K562 (cell line): ENCODE data around the gene DCUN1D1. TPM values are rescaled to one million over a fixed set of nuclear protein-coding genes. Genes with fewer than 3 reads are reported as not detected.

Source experiments
- ATAC-seq: fragments of 200-7000 bp; cut with Tn5 transposase; 3 replicates; pipeline ENCODE4 v1.9.1; 2020; ENCODE audit warnings: moderate library complexity
- BruUV-seq: library from RNA; stranded (reverse); fragments of 400-500 nt; replicated peaks from 2 replicates; lab custom pipeline; 2021; lab: Mats Ljungman, UMichigan
- CTCF ChIA-PET: fragments of 300-600 bp; formaldehyde crosslinking; extraction: SDS; loops from one replicate; lab custom pipeline; 2021; ENCODE audit warnings: low intra/inter-chr PET ratio; lab: Yijun Ruan, JAX
- POLR2A ChIA-PET: fragments of 300-600, 350-650 bp; sonication (Branson Sonifier 250); formaldehyde crosslinking; extraction: SDS; loops from one replicate; lab custom pipeline; 2021; ENCODE audit warnings: antibody characterized with exemption, inconsistent platforms; lab: Yijun Ruan, JAX
- DNase-seq, 4 experiments: peaks; one replicate each; pipeline versions ENCODE4 v3.0.0 to v3.0.0-alpha.2; 2011 to 2018; ENCODE audit warnings: low spot score in 3 of 4, mixed read lengths in 3 of 4; ENCODE audit errors: extremely low read depth in 1 of 4
- FAIRE-seq: peaks from 2 replicates; lab custom pipeline; 2011; peaks lifted over from hg19 to GRCh38; lab: Jason Lieb, UNC
- H2AFZ ChIP-seq: 2 replicates; pipeline ENCODE4 v1.6.0; 2011; ENCODE audit warnings: low read depth, low read length, control low read depth, inconsistent platforms
- H3K27ac ChIP-seq: fragments of 200-600 bp; 3 replicates; pipeline ENCODE4 v1.8.0; 2011; ENCODE audit warnings: low read depth, mild to moderate bottlenecking, control low read depth, inconsistent platforms, low read length, moderate library complexity, mixed read lengths; ENCODE audit errors: extremely low read depth
- H3K27me3 ChIP-seq, 2 experiments: fragments of 300-600 bp in 1 of 2; 2 replicates in 1 of 2; 3 replicates in 1 of 2; pipeline versions ENCODE4 v1.6.0 to v1.8.0; 2011; ENCODE audit warnings: inconsistent platforms in 2 of 2, low read length in 2 of 2, mild to moderate bottlenecking in 1 of 2, mixed read lengths in 1 of 2, moderate library complexity in 1 of 2; ENCODE audit not compliant: control insufficient read depth in 2 of 2, insufficient read depth in 2 of 2
- H3K36me3 ChIP-seq: fragments of 300-600 bp; 3 replicates; pipeline ENCODE4 v1.8.0; 2011; ENCODE audit warnings: mild to moderate bottlenecking, low read length, inconsistent platforms; ENCODE audit not compliant: control insufficient read depth, insufficient read depth
- H3K4me1 ChIP-seq, 2 experiments: fragments of 200-600 bp in 1 of 2; replicated peaks in 1 of 2; 2 replicates in 1 of 2; 3 replicates in 1 of 2; pipeline versions ENCODE4 v1.5.1 to v1.8.0; 2011; ENCODE audit warnings: inconsistent platforms in 2 of 2, low read length in 2 of 2, mild to moderate bottlenecking in 1 of 2, mixed read lengths in 1 of 2, moderate library complexity in 1 of 2; ENCODE audit not compliant: control insufficient read depth in 2 of 2, insufficient read depth in 2 of 2
- H3K4me2 ChIP-seq: 2 replicates; pipeline ENCODE4 v1.6.1; 2011; ENCODE audit warnings: low read length, control low read depth, inconsistent platforms, mixed read lengths; ENCODE audit not compliant: insufficient read depth
- H3K4me3 ChIP-seq: fragments of 200-600 bp; sonication (generic), shearing (Covaris generic); 2 replicates; pipeline ENCODE4 v1.5.1; 2016; ENCODE audit warnings: control low read depth, inconsistent platforms
- H3K79me2 ChIP-seq: fragments of 200-600 bp; 3 replicates; pipeline ENCODE4 v1.8.0; 2011; ENCODE audit warnings: low read length, inconsistent platforms; ENCODE audit not compliant: control insufficient read depth, insufficient read depth
- H3K9ac ChIP-seq, 2 experiments: 2 replicates each; pipeline versions ENCODE4 v1.6.0 to v1.6.1; 2011; ENCODE audit warnings: low read depth in 2 of 2, low read length in 2 of 2, control low read depth in 1 of 2, inconsistent platforms in 1 of 2, mild to moderate bottlenecking in 1 of 2, mixed read lengths in 1 of 2; ENCODE audit not compliant: insufficient read depth in 1 of 2
- H3K9me1 ChIP-seq: one replicate; pipeline ENCODE4 v1.6.0; 2011; ENCODE audit warnings: inconsistent platforms, mild to moderate bottlenecking, low read length, moderate library complexity; ENCODE audit not compliant: control insufficient read depth, insufficient read depth
- H3K9me3 ChIP-seq: replicated peaks from 2 replicates; pipeline ENCODE4 v1.5.1; 2011; ENCODE audit warnings: low read depth, low read length, inconsistent platforms; ENCODE audit not compliant: control insufficient read depth, insufficient read depth
- H4K20me1 ChIP-seq: replicated peaks from 2 replicates; pipeline ENCODE4 v1.6.1; 2011; ENCODE audit warnings: low read length, inconsistent platforms, mixed read lengths; ENCODE audit not compliant: control insufficient read depth, insufficient read depth
- ADNP ChIP-seq: fragments of 200-800 bp; sonication (Bioruptor generic); IDR thresholded peaks from 2 replicates; pipeline ENCODE4 v1.6.1; 2016; ENCODE audit warnings: missing genetic modification characterization, missing compliant biosample characterization
- ARID1B ChIP-seq: fragments of 450-650 bp; IDR thresholded peaks from 2 replicates; pipeline ENCODE4 v1.6.1; 2016; ENCODE audit warnings: antibody characterized with exemption, mild to moderate bottlenecking, inconsistent platforms
- BCOR ChIP-seq: fragments of 450-650 bp; IDR thresholded peaks from 2 replicates; pipeline ENCODE4 v1.6.1; 2016
- CBFA2T2 ChIP-seq: fragments of 450-650 bp; conservative IDR thresholded peaks from 2 replicates; pipeline ENCODE4 v1.6.1; 2017; ENCODE audit warnings: mild to moderate bottlenecking
- CBFA2T3 ChIP-seq: fragments of 450-650 bp; IDR thresholded peaks from 2 replicates; pipeline ENCODE4 v1.6.1; 2017
- CTCFL ChIP-seq: IDR thresholded peaks from 2 replicates; pipeline ENCODE4 v1.6.1; 2011; ENCODE audit warnings: borderline replicate concordance, low read depth, mild to moderate bottlenecking, moderate library complexity, low read length; ENCODE audit not compliant: insufficient read depth, poor library complexity, severe bottlenecking
- DPF2 ChIP-seq: fragments of 450-650 bp; IDR thresholded peaks from 2 replicates; pipeline ENCODE4 v1.6.1; 2016
- HMBOX1 ChIP-seq: sonication (generic); IDR thresholded peaks from 2 replicates; pipeline ENCODE4 v1.6.1; 2016
- KDM1A ChIP-seq, 2 experiments: fragments of 450-650 bp; IDR thresholded peaks; 2 replicates each; pipeline ENCODE4 v1.6.1; 2016; ENCODE audit warnings: mild to moderate bottlenecking in 2 of 2
- RBM25 ChIP-seq: fragments of 200-400 bp; formaldehyde crosslinking; IDR thresholded peaks from 2 replicates; pipeline ENCODE4 v1.6.1; 2018; ENCODE audit warnings: low read length, low read depth, moderate library complexity; ENCODE audit not compliant: severe bottlenecking
- RHOXF2B ChIP-seq: fragments of 250-450 bp; sonication (Bioruptor Pico); conservative IDR thresholded peaks from 2 replicates; pipeline ENCODE4 v1.5.1; 2021
- TAF9B ChIP-seq: fragments of 450-650 bp; IDR thresholded peaks from 2 replicates; pipeline ENCODE4 v1.6.1; 2018; ENCODE audit warnings: mild to moderate bottlenecking; ENCODE audit not compliant: partially characterized antibody
- ZBTB33 ChIP-seq: sonication (generic); formaldehyde crosslinking; IDR thresholded peaks from 2 replicates; pipeline ENCODE4 v1.8.1; 2023; ENCODE audit warnings: mild to moderate bottlenecking, missing genetic modification reagents
- ZKSCAN3 ChIP-seq: fragments of 250-450 bp; sonication (Bioruptor Pico); IDR thresholded peaks from 2 replicates; pipeline ENCODE4 v1.4.0; 2020
- ZNF23 ChIP-seq: fragments of 250-450 bp; sonication (Bioruptor Pico); IDR thresholded peaks from 2 replicates; pipeline ENCODE4 v1.4.0; 2020; ENCODE audit warnings: mild to moderate bottlenecking
- WGBS: fragments of 100-300 bp; shearing (Covaris generic); methylation state at CpG from one replicate; pipeline ENCODE4 v1.1.6; 2016; ENCODE audit warnings: low coverage, mixed read lengths; ENCODE audit not compliant: insufficient coverage; ENCODE audit errors: missing lambda C conversion rate; 5-methylcytosine and 5-hydroxymethylcytosine counted together
- in situ Hi-C: fragments of 300-500 bp; cut with MboI; formaldehyde crosslinking; loops from 4 replicates; pipeline ENCODE4 v1.15.0; 2018; ENCODE audit warnings: inconsistent platforms, mixed read lengths
- intact Hi-C: fragments of 100-400 bp; cut with micrococcal nuclease; formaldehyde crosslinking; loops from 2 replicates; pipeline ENCODE4 v1.14.2; 2022
- polyA plus RNA-seq, 8 experiments: library from polyadenylated mRNA; depleted of rRNA in 4 of 8; stranded (reverse) in 5 of 8; unstranded in 3 of 8; fragments of >200 nt; fragmentation: Nextera tagmentation in 2 of 8; fragmentation: Illumina TruSeq in 1 of 8; extraction: Ambion mirVana in 2 of 8; extraction: Trizol in 1 of 8; gene quantifications; 2 replicates each; pipeline versions ENCODE4 v1.2.1 to v1.2.3, GENCODE V29; 2011 to 2014; ENCODE audit warnings: inconsistent platforms in 1 of 8, missing spikeins in 1 of 8
- total RNA-seq, 7 experiments: library from RNA; depleted of rRNA in 6 of 7; stranded (reverse); fragments of >200 nt in 6 of 7; fragmentation: Illumina TruSeq in 2 of 7; extraction: Trizol in 2 of 7; gene quantifications; 2 replicates each; pipeline versions ENCODE4 v1.2.1 to v1.2.3, GENCODE V29; 2011 to 2021; ENCODE audit warnings: low replicate concordance in 1 of 7

The DCUN1D1 gene
- total and polyA plus RNA-seq, 9 of the 15 experiments (the other 6 are each of a cell fraction or from before 2014, with no cell fraction given): 11.4 to 46.8 (median 28.2) TPM

GRCh38 chr3:182969853-182970252 lies 10.5 kb downstream of the DCUN1D1 start:
- ATAC-seq (peak; percentile 66), FAIRE-seq (peak; percentile 23), DNase-seq (peak in 1 of 4 experiments; percentile 48)
- peaks cover 96% of the 10 kb centered on the region for H3K79me2 ChIP-seq
- 0 out of 2 replicates have a peak, but pooled peaks cover 3% of the 10 kb centered on the region for H4K20me1 ChIP-seq
- intact Hi-C loops: no loop called here
- ChIA-PET CTCF (no interaction called here), POLR2A (interaction anchor here (0.9 to 1.2 kb wide), 4 partner anchors 9 to 32 kb away, joined by 3 to 5 read pairs (median 4); no protein-coding TSS in a partner anchor)
- peaks cover 11% of the 10 kb centered on the region; the same call in 2 of the 3 replicates for H3K36me3 ChIP-seq
- peak overlapping the region; percentile 53; the same call in 1 of the 2 replicates for H3K4me2 ChIP-seq
- no peaks in the 10 kb centered on the region for H3K9me3 ChIP-seq
- peak overlapping the region; percentile 41 to 63; a peak in 2 of 4 replicates for H3K9ac ChIP-seq
- H2AFZ ChIP-seq: 0 out of 2 replicates have a peak overlapping the region, but pooled peaks have one; percentile 19
- H3K4me3 ChIP-seq: no peak overlapping the region
- WGBS: 22% methylated on average over 7 of the region's 7 CpGs
- H3K4me1 ChIP-seq: peaks cover 12 to 37% of the 10 kb centered on the region in 2 experiments
- peak overlapping the region; percentile 56 for H3K27ac ChIP-seq
- peaks cover 5% of the 10 kb centered on the region for H3K9me1 ChIP-seq
- H3K27me3 ChIP-seq: no peaks in the 10 kb centered on the region
- TF ChIP-seq DPF2 (peak; percentile 34), HMBOX1 (peak; percentile 42; the same call in 1 of the 2 replicates), TAF9B (no peak), RHOXF2B (CRISPR knock-in tag) (no peak), ZNF23 (CRISPR knock-in tag) (no peak), ARID1B (peak; percentile 40; the same call in 1 of the 2 replicates), CTCFL (no peak), RBM25 (peak; percentile 23), ZKSCAN3 (CRISPR knock-in tag) (no peak), ADNP (tag) (peak; percentile 84), CBFA2T3 (0 out of 2 replicates have a peak, but pooled peaks have one; percentile 21), ZBTB33 (CRISPR knock-in tag) (peak; percentile 96), BCOR (peak; percentile 56; the same call in 1 of the 2 replicates), KDM1A (IDR thresholded peaks at IDR 0.05) (0 out of 4 replicates have a peak, but pooled peaks have one; percentile 12 to 23), CBFA2T2 (0 out of 2 replicates have a peak, but pooled peaks have one; percentile 5)
- BruUV-seq: no TSS peak
- in situ Hi-C loops: no loop called here
